Inferior parietal cortex (tissue), 1 donor: ENCODE results near the gene FGF12.

Experiments used
- DNase-seq: peaks from one replicate; pipeline ENCODE4 v3.0.0-alpha.2; 2016; ENCODE audit errors: extremely low spot score

Gene FGF12

DNA sequence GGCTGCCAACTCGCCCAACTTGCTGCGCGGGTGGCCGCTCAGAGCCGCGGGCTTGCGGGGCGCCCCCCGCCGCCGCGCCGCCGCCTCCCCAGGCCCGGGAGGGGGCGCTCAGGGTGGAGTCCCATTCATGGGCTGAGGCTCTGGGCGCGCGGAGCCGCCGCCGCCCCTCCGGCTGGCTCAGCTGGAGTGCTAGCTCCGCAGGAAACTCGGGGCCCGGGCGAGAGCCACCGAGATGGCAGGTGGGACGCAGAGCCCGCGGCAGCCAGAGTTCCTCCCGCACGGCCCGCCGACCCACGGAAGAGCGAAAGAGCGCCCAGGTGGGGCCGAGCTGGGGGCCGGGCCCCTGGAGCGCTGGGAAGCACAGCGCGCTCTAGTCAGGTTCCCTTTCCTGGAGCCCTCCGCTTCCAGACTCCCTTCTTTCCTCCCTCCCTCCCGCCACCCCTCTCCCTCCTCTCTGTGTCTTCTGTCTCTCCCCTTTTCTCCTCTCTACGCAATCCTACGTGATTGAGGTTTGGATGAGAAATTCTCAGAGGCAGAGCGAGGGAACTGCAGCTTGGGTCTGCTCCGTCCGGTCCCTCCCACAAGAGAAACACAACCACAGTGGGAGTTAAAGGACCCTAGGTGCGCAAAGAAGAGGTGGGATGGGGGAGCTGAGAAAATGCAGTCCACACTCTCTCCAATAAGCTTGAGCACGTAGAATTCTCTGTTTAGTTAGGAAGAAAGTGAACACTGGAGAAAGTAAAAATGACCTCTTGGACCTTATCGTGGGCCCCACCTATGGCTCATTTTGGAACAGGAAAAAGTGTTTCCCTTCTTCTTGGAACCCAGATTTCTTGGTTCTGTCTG lies 317.3 kb downstream of the FGF12 start:
- DNase-seq: no peak

GRCh38 chr3:192409201-192409837 lies 318.0 kb downstream of the FGF12 start:
- DNase-seq: no peak

DNA sequence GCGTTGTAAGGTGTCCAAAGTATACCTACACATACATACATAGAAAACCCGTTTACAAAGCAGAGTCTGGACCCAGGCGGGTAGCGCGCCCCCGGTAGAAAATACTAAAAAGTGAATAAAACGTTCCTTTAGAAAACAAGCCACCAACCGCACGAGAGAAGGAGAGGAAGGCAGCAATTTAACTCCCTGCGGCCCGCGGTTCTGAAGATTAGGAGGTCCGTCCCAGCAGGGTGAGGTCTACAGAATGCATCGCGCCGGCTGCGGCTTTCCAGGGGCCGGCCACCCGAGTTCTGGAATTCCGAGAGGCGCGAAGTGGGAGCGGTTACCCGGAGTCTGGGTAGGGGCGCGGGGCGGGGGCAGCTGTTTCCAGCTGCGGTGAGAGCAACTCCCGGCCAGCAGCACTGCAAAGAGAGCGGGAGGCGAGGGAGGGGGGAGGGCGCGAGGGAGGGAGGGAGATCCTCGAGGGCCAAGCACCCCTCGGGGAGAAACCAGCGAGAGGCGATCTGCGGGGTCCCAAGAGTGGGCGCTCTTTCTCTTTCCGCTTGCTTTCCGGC lies 318.6 kb downstream of the FGF12 start:
- DNase-seq: no peak

DNA sequence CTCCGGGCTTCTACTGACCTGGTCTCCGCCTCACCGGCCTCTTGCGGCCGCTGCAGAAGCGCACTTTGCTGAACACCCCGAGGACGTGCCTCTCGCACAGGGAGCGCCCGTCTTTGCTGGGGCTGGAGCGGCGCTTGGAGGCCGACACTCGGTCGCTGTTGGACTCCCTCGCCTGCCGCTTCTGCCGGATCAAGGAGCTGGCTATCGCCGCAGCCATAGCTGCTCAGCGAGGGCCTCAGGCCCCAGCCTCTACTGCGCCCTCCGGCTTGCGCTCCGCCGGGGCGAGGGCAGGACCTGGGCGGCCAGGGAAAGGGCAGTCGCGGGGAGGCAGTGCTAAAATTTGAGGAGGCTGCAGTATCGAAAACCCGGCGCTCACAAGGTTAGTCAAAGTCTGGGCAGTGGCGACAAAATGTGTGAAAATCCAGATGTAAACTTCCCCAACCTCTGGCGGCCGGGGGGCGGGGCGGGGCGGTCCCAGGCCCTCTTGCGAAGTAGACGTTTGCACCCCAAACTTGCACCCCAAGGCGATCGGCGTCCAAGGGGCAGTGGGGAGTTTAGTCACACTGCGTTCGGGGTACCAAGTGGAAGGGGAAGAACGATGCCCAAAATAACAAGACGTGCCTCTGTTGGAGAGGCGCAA lies 319.2 kb downstream of the FGF12 start:
- DNase-seq: no peak

- no peak for DNase-seq
Measured at GRCh38 chr3:192399767-192400166, 327.6 kb downstream of the FGF12 start.

DNA sequence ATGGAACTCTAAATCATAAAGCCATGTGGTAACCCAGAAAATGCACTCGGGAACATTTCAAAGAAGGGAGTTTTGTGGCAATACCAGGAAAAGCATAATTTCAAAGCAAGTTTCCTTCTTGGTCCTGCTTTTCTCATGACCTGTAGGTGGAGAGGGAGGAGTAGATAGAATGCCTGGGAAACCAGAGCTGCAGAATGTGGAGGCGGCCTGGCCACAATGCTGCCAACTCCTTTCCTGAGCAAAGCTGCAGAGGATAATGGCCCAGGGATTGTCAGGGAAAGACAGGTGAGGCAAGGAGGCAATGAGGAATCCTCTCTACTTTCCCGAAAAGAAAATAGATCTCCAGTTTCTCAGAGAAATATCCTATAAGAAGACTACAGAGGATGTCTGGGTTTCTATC lies 330.3 kb downstream of the FGF12 start:
- DNase-seq: no peak

GRCh38 chr3:192395506-192395905 lies 331.8 kb downstream of the FGF12 start:
- no peak for DNase-seq

GRCh38 chr3:192392986-192393385 lies 334.4 kb downstream of the FGF12 start:
- DNase-seq: no peak

DNA sequence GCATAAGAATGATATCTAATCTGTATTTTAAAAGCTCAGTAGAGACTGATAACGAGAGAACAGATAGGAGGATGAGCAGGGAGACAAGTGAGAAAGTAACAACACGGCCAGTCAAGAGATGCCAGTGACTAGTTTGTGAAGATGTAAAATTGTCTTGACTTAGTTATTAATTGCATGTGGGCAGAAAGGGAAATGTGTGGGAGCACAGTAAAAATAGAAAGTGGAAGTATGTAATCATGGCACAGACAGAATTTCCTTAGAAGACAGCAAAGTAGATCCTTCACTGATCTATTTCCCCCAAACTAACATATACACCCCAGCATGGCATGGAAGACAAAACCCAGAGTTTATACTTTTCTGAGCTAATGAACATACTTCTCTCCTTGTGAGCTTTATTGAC lies 344.5 kb downstream of the FGF12 start:
- no peak for DNase-seq

DNA sequence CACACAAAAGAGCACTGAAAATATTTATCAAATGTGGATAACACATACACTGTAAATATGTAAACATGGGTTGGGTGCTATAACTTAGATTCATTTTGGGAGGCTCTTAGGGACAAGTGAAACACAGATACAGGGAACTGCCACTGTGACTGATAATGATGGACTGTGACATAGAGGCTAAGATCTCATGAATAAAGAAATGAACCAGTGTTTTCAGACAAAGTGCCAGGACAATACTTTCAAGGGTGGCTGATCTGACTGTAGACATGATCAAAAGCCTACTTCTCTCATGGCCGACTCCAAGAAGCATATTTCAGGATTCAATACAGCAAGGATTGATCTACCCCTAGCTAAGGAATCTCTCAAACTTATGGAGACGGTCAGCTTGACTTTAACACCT lies 353.8 kb downstream of the FGF12 start:
- DNase-seq: no peak

- no peak for DNase-seq
Measured at GRCh38 chr3:192373032-192373431, 354.3 kb downstream of the FGF12 start.

DNA sequence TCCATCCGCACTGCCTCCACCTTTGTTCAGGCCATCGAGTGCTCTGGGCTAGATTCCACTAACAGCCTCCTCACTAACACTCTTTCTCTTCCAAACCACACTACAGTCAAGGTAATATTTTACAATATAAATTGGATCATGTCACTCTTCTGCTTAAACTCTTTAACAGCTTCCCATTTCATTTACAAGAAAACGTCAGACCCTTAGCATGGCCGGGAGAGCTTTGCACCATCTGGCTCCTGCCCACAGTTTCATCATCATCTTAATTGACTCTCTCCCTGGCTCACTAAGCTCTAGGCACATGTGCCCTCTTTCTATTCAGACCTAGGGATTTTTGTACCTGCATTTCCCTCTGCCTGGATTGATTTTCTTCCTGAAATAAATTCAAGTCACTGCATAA lies 354.7 kb downstream of the FGF12 start:
- no peak for DNase-seq

- no peak for DNase-seq
Measured at GRCh38 chr3:192371870-192372400, 355.4 kb downstream of the FGF12 start.

DNA sequence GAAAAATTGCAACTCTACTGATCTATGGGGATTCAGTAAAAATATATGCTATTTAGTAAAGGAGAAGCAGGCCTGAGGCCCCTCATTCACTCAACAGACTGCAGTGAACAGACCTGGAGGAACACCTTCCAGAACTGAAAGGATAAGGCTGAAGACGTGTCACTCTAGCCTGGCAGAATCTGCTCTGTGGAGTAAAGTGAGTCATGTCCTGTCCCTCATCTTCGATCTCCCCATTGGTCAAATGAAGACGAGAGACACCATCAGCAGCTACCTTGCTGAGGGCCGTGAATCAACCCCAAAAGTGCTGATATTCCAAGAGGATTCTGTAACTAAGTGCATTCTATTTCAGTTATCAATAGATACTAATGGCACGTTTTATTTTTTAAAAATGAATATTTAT lies 359.7 kb downstream of the FGF12 start:
- DNase-seq: no peak

DNA sequence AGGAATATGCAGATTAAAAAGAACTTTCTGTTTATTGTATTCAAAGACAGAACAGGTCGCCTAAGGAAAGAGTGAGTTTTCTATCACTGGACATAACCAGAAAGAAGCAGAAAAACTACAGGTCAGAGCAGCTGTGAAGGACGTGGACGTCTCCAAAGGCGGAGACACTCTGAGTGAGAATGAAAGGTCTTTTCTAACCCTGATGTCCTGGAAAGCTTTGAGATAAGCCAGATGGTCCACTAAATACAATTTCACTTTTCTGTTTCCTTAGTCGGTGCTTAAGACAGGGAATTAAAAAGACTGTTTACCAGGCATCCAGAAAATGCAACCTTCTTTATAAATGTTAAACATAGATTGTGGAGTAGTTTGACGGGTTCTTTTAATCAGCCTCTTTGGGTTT lies 360.4 kb downstream of the FGF12 start:
- DNase-seq: no peak

GRCh38 chr3:192365571-192365970 lies 361.8 kb downstream of the FGF12 start:
- DNase-seq: no peak

- DNase-seq: no peak
Measured at GRCh38 chr3:192364316-192364715, 363.0 kb downstream of the FGF12 start.

DNA sequence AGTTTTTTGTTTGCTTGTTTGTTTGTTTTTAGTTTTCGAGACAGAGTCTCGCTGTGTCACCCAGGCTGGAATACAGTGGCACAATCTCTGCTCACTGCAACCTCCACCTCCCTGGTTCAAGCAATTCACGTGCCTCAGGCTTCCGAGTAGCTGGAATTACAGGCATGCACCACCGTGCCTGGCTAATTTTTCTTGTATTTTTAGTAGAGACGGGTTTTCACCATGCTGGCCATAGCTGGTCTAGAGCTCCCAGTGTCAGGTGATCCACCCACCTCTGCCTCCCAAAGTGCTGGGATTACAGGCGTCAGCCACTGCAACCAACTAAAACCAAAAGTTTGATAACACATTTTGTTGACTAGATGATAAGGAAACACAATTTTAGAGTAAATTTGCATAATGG lies 372.7 kb downstream of the FGF12 start:
- DNase-seq: no peak

GRCh38 chr3:192352142-192352541 lies 375.2 kb downstream of the FGF12 start:
- DNase-seq: no peak

DNA sequence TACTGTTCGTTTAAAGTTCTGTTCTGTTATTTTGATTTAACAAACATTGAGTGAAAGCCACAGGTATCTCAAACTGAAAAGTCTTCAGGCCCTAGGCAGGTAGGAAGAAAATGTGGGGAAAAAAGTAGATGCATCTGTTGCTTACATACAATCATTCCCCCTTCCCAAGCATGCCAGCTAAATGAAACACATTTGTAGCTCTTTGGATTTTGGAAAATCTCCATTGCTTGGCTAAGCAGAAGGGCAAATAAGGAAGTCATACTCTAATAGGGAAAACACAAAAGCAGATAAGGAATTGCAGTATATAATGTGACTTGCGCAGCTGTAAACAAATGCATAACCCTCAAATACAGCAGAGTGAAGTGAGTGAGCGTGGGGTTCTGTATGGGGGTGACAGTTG lies 375.9 kb downstream of the FGF12 start:
- DNase-seq: no peak

GRCh38 chr3:192340031-192340430 lies 387.3 kb downstream of the FGF12 start:
- DNase-seq: no peak

DNA sequence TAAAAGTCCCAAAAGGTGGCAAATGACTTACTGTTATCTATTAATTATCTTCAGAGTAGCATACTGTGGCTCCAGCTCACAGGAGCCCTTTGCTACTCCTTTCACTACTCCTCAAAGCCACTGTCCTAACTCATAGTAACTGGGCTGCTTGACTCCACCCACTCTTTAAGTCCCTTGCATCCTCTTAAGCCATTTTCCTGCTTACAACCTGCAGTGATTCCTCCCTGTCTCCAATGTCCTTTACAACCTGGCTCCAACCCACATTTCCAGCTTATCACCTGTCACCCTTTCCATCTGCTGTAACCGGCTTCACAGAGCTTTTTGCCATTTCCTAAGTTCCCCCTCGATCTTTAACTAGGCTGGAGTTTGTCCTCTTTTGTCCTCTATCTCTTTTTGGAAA lies 388.1 kb downstream of the FGF12 start:
- no peak for DNase-seq
